Endothelial cell of umbilical vein (primary cell): ENCODE results near the gene AAR2. TPM values are rescaled to one million over a fixed set of nuclear protein-coding genes. Genes with fewer than 3 reads are reported as not detected.

Experiments used
- BruUV-seq: library from RNA; stranded (reverse); fragments of 400-500 nt; replicated peaks from 2 replicates; lab custom pipeline; 2021; lab: Mats Ljungman, UMichigan
- CTCF ChIA-PET: fragments of 300-600, 350-600 bp; sonication (Branson Sonifier 250); formaldehyde crosslinking; loops from one replicate; lab custom pipeline; 2021; ENCODE audit warnings: antibody characterized with exemption, inconsistent platforms; lab: Charles Lee
- POLR2A ChIA-PET: fragments of 300-600, 350-600 bp; sonication (Branson Sonifier 250); formaldehyde crosslinking; loops from one replicate; lab custom pipeline; 2021; ENCODE audit warnings: antibody characterized with exemption, inconsistent platforms; lab: Charles Lee
- DNase-seq: peaks from one replicate; pipeline ENCODE4 v3.0.0-alpha.2; 2011; ENCODE audit warnings: low read depth, low spot score
- FAIRE-seq: peaks from 2 replicates; lab custom pipeline; 2011; peaks lifted over from hg19 to GRCh38; lab: Jason Lieb, UNC
- H2AFZ ChIP-seq: 2 replicates; pipeline ENCODE4 v1.6.0; 2012; ENCODE audit warnings: low read depth, low read length, control low read depth, inconsistent platforms
- H3K27ac ChIP-seq: 2 replicates; pipeline ENCODE4 v1.5.1; 2011; ENCODE audit warnings: low read depth, mild to moderate bottlenecking, control low read depth, low read length, moderate library complexity; ENCODE audit not compliant: insufficient read depth
- H3K27me3 ChIP-seq, 2 experiments: 2 replicates each; pipeline versions ENCODE4 v1.6.0 to v1.6.1; 2011; ENCODE audit warnings: low read length in 2 of 2, mixed read lengths in 1 of 2; ENCODE audit not compliant: control insufficient read depth in 2 of 2, insufficient read depth in 2 of 2
- H3K36me3 ChIP-seq, 2 experiments: 2 replicates in 1 of 2; 3 replicates in 1 of 2; pipeline ENCODE4 v1.5.1; 2011; ENCODE audit warnings: low read length in 2 of 2, mild to moderate bottlenecking in 1 of 2, moderate library complexity in 1 of 2; ENCODE audit not compliant: control insufficient read depth in 2 of 2, insufficient read depth in 2 of 2; ENCODE audit errors: extremely low read depth in 1 of 2
- H3K4me1 ChIP-seq: 3 replicates; pipeline ENCODE4 v1.5.1; 2011; ENCODE audit warnings: mild to moderate bottlenecking, low read length; ENCODE audit not compliant: control insufficient read depth, insufficient read depth; ENCODE audit errors: extremely low read depth
- H3K4me2 ChIP-seq: 2 replicates; pipeline ENCODE4 v1.6.1; 2011; ENCODE audit warnings: low read length, control low read depth, mixed read lengths; ENCODE audit not compliant: insufficient read depth
- H3K4me3 ChIP-seq, 3 experiments: fragments of 200-600 bp in 1 of 3; sonication (generic), shearing (Covaris generic) in 1 of 3; replicated peaks in 1 of 3; 2 replicates each; pipeline ENCODE4 v1.5.1; 2011 to 2016; ENCODE audit warnings: control low read depth in 3 of 3, low read length in 3 of 3, mild to moderate bottlenecking in 2 of 3, inconsistent platforms in 1 of 3, low read depth in 1 of 3, moderate library complexity in 1 of 3; ENCODE audit not compliant: insufficient read depth in 1 of 3
- H3K79me2 ChIP-seq: 2 replicates; pipeline ENCODE4 v1.6.0; 2012; ENCODE audit warnings: low read length, inconsistent platforms; ENCODE audit not compliant: control insufficient read depth, insufficient read depth
- H3K9ac ChIP-seq: replicated peaks from 2 replicates; pipeline ENCODE3; 2011; ENCODE audit warnings: low read length, control low read depth; ENCODE audit not compliant: insufficient read depth; ENCODE audit errors: extremely low read depth
- H3K9me1 ChIP-seq: replicated peaks from 3 replicates; pipeline ENCODE4 v1.6.0; 2011; ENCODE audit warnings: mild to moderate bottlenecking, low read length; ENCODE audit not compliant: control insufficient read depth, insufficient read depth; ENCODE audit errors: extremely low read depth
- H3K9me3 ChIP-seq: replicated peaks from 2 replicates; pipeline ENCODE4 v1.5.1; 2012; ENCODE audit warnings: low read length, inconsistent platforms; ENCODE audit not compliant: control insufficient read depth, insufficient read depth
- H4K20me1 ChIP-seq: replicated peaks from 2 replicates; pipeline ENCODE3; 2011; ENCODE audit warnings: mild to moderate bottlenecking, low read length; ENCODE audit not compliant: control insufficient read depth, insufficient read depth; ENCODE audit errors: extremely low read depth
- CTCF ChIP-seq, 2 donors: IDR thresholded peaks; 1 replicate in 1 of 2; 2 replicates in 1 of 2; pipeline ENCODE4 v1.5.1; 2011; ENCODE audit warnings: low read length in 2 of 2, mild to moderate bottlenecking in 2 of 2, moderate library complexity in 2 of 2, control low read depth in 1 of 2, inconsistent platforms in 1 of 2, low read depth in 1 of 2; ENCODE audit not compliant: insufficient read depth in 1 of 2; ENCODE audit errors: extremely low read depth in 1 of 2
- EZH2 ChIP-seq: IDR thresholded peaks from 2 replicates; pipeline ENCODE4 v1.6.1; 2012; ENCODE audit warnings: borderline replicate concordance, low read depth, mild to moderate bottlenecking, moderate library complexity, low read length, inconsistent platforms; ENCODE audit not compliant: severe bottlenecking
- FOS ChIP-seq: IDR thresholded peaks from 2 replicates; pipeline ENCODE4 v1.6.1; 2011; ENCODE audit warnings: mild to moderate bottlenecking, low read length, moderate library complexity, borderline replicate concordance; ENCODE audit not compliant: insufficient read depth
- GATA2 ChIP-seq: IDR thresholded peaks from 2 replicates; pipeline ENCODE4 v1.7.0; 2011; ENCODE audit warnings: low read depth, mild to moderate bottlenecking, moderate library complexity, mixed read lengths, low read length; ENCODE audit not compliant: insufficient read length, insufficient read depth
- JUN ChIP-seq: IDR thresholded peaks from 2 replicates; pipeline ENCODE4 v1.6.1; 2011; ENCODE audit warnings: borderline replicate concordance, low read depth; ENCODE audit not compliant: insufficient read length, insufficient read depth
- MAX ChIP-seq: IDR thresholded peaks from 2 replicates; pipeline ENCODE4 v1.6.1; 2011; ENCODE audit not compliant: insufficient read depth, insufficient read length
- MYC ChIP-seq: IDR thresholded peaks from one replicate; pipeline ENCODE4 v1.6.1; 2011; ENCODE audit warnings: mild to moderate bottlenecking, low read depth, low read length
- POLR2A ChIP-seq: IDR thresholded peaks from 2 replicates; pipeline ENCODE4 v1.6.1; 2012; ENCODE audit warnings: low read depth, mild to moderate bottlenecking, control low read depth, low read length
- dilution Hi-C: fragments of 300-500 bp; cut with MboI; formaldehyde crosslinking; loops from one replicate; pipeline ENCODE4 v1.15.0; 2019; ENCODE audit warnings: low sequenced_read_pairs; ENCODE audit not compliant: extremely low pct_ligation_motif_present
- intact Hi-C: fragments of 100-400 bp; cut with micrococcal nuclease; formaldehyde crosslinking; loops from one replicate; pipeline ENCODE4 v1.10.0; 2022
- polyA plus RNA-seq, 4 experiments: library from polyadenylated mRNA; depleted of rRNA in 3 of 4; stranded (reverse) in 3 of 4; unstranded in 1 of 4; fragments of >200 nt; gene quantifications; 2 replicates each; pipeline versions ENCODE4 v1.2.1 to v1.2.3, GENCODE V29; 2011 to 2012; ENCODE audit warnings: missing spikeins in 1 of 4
- total RNA-seq: library from RNA; stranded (reverse); gene quantifications from 2 replicates; pipeline ENCODE4 v1.2.3, GENCODE V29; 2021

The AAR2 gene
- total and polyA plus RNA-seq, 2 donors (not counting 3 experiments of a cell fraction or from before 2014, with no cell fraction given): 21.9 to 29.4 TPM

- Histone ChIP-seq H2AFZ (no peak overlapping the region), H3K36me3 (no peaks in the 10 kb centered on the region), H3K4me2 (no peak overlapping the region), H3K4me1 (no peaks in the 10 kb centered on the region), H3K27me3 (peaks cover 0 to 4% of the 10 kb centered on the region in 2 experiments), H4K20me1 (no peaks in the 10 kb centered on the region), H3K9me3 (no peaks in the 10 kb centered on the region), H3K4me3 (no peak overlapping the region), H3K79me2 (no peaks in the 10 kb centered on the region), H3K27ac (no peak overlapping the region), H3K9me1 (no peaks in the 10 kb centered on the region), H3K9ac (no peak overlapping the region)
- CTCF ChIA-PET: interaction anchor here (0.9 to 2.2 kb wide), 5 partner anchors 51 to 233 kb away, joined by 3 to 7 read pairs (median 4); no protein-coding TSS in a partner anchor
- no peak for DNase-seq
- no peak for FAIRE-seq
- dilution Hi-C loops (no loop called here), intact Hi-C loops (no loop called here)
- POLR2A ChIA-PET: no interaction called here
- no peak for TF ChIP-seq POLR2A
- no peak for TF ChIP-seq MYC
- no peak for TF ChIP-seq GATA2
- TF ChIP-seq MAX: no peak
- TF ChIP-seq CTCF (IDR thresholded peaks at IDR 0.05; ENCODE audit: extremely low read depth in 1 of 2, insufficient read depth in 1 of 2, low read depth in 1 of 2, low read length in 2 of 2): no peak
- no peak for TF ChIP-seq JUN
- TF ChIP-seq EZH2: no peak
- TF ChIP-seq FOS: no peak
- no TSS peak for BruUV-seq
Observed at GRCh38 chr20:36206641-36207040, 29.6 kb upstream of the AAR2 start.
